Natural killer cell treated with Interleukin-12 subunit alpha and Interleukin-12 subunit beta and Interleukin-15 and Interleukin-18, amount 100 ng/mL, for 72 hours (primary cell): ENCODE results near the gene B4GALNT3. TPM values are rescaled to one million over a fixed set of nuclear protein-coding genes. Genes with fewer than 3 reads are reported as not detected.

Source experiments
- ATAC-seq, 2 donors: fragments of 150-1000 bp; cut with Tn5 transposase in 1 of 2; sonication (Bioruptor Pico), chemical (Tn5 transposase) in 1 of 2; 2 replicates each; pipeline ENCODE4 v1.10.0; 2021
- DNase-seq: peaks from one replicate; pipeline ENCODE4 v3.0.0; 2022; ENCODE audit warnings: low spot score
- H3K27ac Mint-ChIP-seq, 2 donors: 1 replicate in 1 of 2; 2 replicates in 1 of 2; pipeline ENCODE4 v1.8.0; 2022; ENCODE audit warnings: mixed read lengths in 2 of 2, mild to moderate bottlenecking in 1 of 2, moderate library complexity in 1 of 2
- H3K27me3 Mint-ChIP-seq, 2 donors: 1 replicate in 1 of 2; 2 replicates in 1 of 2; pipeline ENCODE4 v1.8.0; 2022; ENCODE audit warnings: mixed read lengths in 2 of 2
- H3K36me3 Mint-ChIP-seq: one replicate; pipeline ENCODE4 v1.8.0; 2022; ENCODE audit warnings: mixed read lengths
- H3K4me1 Mint-ChIP-seq, 2 donors: 1 replicate in 1 of 2; 2 replicates in 1 of 2; pipeline ENCODE4 v1.8.0; 2022; ENCODE audit warnings: low read depth in 2 of 2, mixed read lengths in 2 of 2, mild to moderate bottlenecking in 1 of 2
- H3K4me3 Mint-ChIP-seq: one replicate; pipeline ENCODE4 v1.8.0; 2022; ENCODE audit warnings: mixed read lengths
- H3K9me3 Mint-ChIP-seq: 2 replicates; pipeline ENCODE4 v1.8.0; 2022; ENCODE audit warnings: mixed read lengths
- total RNA-seq, 2 donors: library from RNA; stranded (reverse); gene quantifications; one replicate each; pipeline ENCODE4 v1.2.3, GENCODE V29; 2022

Gene B4GALNT3
- total RNA-seq, 2 donors from 2014 or later = 14.1 to 20.6 TPM

DNA sequence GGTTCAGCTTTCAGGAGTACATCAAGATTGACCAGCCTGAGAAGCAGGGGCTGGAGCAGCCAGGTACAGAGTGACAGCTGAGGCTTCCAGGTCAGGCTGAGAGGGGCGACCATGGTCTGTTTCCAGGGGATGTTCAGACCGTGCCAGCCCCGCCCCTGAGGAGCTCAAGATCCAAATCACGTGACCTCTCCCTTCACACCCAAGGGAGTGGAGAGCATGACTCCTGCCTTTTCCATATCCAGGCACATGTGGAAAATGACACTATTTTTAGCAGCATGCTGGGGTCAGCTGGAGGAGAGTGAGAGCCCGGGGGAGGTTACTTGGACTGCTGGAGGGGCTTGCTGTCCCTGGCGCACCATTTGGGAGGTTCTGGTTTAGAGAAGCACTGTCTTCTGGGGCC is 92.7 kb downstream of the B4GALNT3 start:
- Mint-ChIP-seq H3K4me1 (peaks cover 16% of the 10 kb centered on the region in 2 donors), H3K36me3 (no peaks in the 10 kb centered on the region), H3K9me3 (no peaks in the 10 kb centered on the region), H3K27ac (peak overlapping the region; percentile 27 to 40), H3K4me3 (no peak overlapping the region), H3K27me3 (no peaks in the 10 kb centered on the region)
- no peak for DNase-seq
- no peak for ATAC-seq

DNA sequence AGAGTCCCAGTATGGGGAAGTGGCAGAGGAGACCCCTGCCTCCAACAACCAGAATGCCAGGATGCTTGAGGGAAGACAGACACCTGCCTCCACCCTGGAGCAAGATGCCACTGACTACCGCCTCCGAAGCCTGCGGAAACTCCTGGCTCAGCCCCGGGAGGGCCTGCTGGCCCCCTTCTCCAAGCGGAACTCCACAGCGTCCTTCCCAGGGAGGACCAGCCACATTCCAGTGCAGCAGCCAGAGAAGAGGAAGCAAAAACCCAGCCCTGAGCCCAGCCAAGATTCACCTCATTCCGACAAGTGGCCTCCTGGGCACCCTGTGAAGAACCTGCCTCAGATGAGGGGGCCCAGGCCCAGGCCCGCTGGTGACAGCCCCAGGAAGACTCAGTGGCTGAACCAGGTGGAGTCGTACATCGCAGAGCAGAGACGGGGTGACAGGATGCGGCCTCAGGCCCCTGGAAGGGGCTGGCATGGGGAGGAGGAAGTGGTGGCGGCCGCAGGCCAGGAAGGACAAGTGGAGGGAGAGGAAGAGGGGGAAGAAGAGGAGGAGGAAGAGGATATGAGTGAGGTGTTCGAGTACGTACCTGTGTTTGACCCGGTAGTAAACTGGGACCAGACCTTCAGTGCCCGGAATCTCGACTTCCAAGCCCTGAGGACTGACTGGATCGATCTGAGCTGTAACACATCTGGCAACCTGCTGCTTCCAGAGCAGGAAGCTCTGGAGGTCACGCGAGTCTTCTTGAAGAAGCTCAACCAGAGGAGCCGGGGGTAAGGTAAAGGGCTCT is 93.7 kb downstream of the B4GALNT3 start:
- peak overlapping the region; percentile 73 for H3K4me3 Mint-ChIP-seq

DNA sequence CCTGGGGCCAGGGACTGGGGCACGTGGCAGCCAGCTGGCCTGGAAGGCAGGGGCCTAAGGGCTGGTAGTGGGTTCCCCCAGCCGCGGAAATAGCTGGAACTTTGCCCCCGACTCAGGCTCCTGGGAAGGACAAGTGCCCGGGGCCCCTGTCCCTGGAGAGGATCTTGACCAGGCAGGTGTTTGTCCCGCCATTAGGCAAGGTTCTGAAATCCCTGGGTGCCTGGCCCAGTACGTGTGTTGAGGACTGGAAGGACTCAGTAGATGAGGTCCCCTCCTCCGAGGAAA is 94.2 kb downstream of the B4GALNT3 start:
- peak overlapping the region; percentile 40 to 61 for H3K27ac Mint-ChIP-seq
- peaks cover 16% of the 10 kb centered on the region in 2 donors for H3K4me1 Mint-ChIP-seq
- ATAC-seq (no peak), DNase-seq (no peak)
- H3K27me3 Mint-ChIP-seq = no peaks in the 10 kb centered on the region
- no peaks in the 10 kb centered on the region for H3K36me3 Mint-ChIP-seq
- H3K9me3 Mint-ChIP-seq = no peaks in the 10 kb centered on the region
- H3K4me3 Mint-ChIP-seq = peak overlapping the region; percentile 73

More for the DNA sequence above, 93.7 kb downstream of the B4GALNT3 start:
- DNase-seq (no peak), ATAC-seq (peak; percentile 61 to 68)
- H3K27ac Mint-ChIP-seq = peak overlapping the region; percentile 40 to 61
- H3K9me3 Mint-ChIP-seq = no peaks in the 10 kb centered on the region
- H3K27me3 Mint-ChIP-seq = no peaks in the 10 kb centered on the region
- no peaks in the 10 kb centered on the region for H3K36me3 Mint-ChIP-seq
- H3K4me1 Mint-ChIP-seq = peaks cover 16% of the 10 kb centered on the region in 2 donors

DNA sequence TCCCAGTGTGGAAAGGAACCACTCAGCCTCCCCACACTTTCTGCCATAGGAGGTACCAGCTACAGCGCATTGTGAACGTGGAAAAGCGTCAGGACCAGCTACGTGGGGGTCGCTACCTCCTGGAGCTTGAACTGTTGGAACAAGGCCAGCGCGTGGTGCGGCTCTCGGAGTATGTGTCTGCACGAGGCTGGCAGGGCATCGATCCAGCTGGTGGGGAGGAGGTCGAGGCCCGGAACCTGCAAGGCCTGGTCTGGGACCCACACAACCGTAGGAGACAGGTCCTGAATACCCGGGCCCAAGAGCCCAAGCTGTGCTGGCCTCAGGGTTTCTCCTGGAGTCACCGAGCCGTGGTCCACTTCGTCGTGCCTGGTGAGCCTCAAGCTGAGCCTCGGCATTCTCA is 96.8 kb downstream of the B4GALNT3 start:
- no peaks in the 10 kb centered on the region for H3K9me3 Mint-ChIP-seq
- no peak overlapping the region for H3K27ac Mint-ChIP-seq
- H3K27me3 Mint-ChIP-seq = no peaks in the 10 kb centered on the region
- peaks cover 16 to 17% of the 10 kb centered on the region in 2 donors for H3K4me1 Mint-ChIP-seq
- no peaks in the 10 kb centered on the region for H3K36me3 Mint-ChIP-seq
- ATAC-seq = no peak
- H3K4me3 Mint-ChIP-seq = no peak overlapping the region
- DNase-seq = no peak

DNA sequence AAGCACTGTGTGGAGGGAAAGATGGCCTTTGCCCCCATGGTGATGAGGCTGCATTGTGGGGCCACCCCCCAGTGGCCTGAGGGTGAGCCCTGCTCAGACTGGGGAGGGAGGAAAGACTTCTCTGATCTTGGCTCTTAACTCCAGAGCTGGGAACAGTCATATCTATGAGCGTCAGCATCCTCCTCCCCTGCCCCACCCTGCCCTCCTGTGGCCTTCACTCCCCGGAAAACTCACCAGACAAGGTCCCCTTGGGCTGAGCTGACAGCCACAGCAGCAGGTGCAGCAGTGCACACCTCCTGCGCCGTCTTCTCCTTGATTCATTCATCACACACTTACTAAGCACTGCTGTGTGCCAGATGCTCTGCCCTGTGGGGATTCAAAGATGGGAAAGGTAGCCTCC is 98.8 kb downstream of the B4GALNT3 start:
- ATAC-seq (no peak), DNase-seq (no peak)
- H3K4me1 Mint-ChIP-seq = peaks cover 22 to 25% of the 10 kb centered on the region in 2 donors
- H3K27ac Mint-ChIP-seq = no peak overlapping the region
- no peaks in the 10 kb centered on the region for H3K9me3 Mint-ChIP-seq
- no peak overlapping the region for H3K4me3 Mint-ChIP-seq
- no peaks in the 10 kb centered on the region for H3K27me3 Mint-ChIP-seq
- no peaks in the 10 kb centered on the region for H3K36me3 Mint-ChIP-seq

DNA sequence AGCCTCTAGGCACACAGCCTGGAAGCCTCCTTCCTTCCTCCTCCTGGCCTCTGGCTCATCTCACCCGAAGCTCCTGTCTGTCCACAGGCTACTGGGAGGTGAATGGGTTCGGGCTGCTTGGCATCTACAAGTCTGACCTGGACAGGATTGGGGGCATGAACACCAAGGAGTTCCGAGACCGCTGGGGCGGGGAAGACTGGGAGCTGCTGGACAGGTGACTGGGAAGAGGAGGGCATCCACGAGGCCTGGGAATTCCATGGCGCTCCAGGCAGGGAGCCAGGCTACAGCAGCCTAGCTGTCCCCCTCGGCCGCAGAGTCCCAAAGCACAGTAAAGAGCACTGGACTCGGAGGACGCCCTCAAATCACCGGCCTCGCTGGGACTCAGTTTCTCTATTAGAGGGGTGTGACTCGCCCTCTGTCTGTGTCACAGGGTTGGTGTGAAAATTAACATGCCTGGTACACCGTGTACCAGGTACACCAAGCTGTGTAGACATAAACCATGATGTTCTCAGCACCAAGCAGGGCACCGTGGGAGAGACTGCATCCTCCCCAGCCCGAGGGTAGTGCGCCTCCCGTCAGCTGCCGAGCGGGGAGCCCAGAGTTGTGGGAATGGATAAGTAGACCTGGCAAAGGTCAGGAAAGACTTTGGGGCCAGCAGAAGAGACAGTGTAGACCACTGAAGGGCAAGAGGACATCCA is 99.6 kb downstream of the B4GALNT3 start:
- Mint-ChIP-seq H3K27ac (peak overlapping the region in 1 of 2 donors; percentile 13), H3K27me3 (no peaks in the 10 kb centered on the region), H3K36me3 (no peaks in the 10 kb centered on the region), H3K4me1 (peaks cover 24 to 31% of the 10 kb centered on the region in 2 donors), H3K9me3 (no peaks in the 10 kb centered on the region), H3K4me3 (no peak overlapping the region)
- no peak for DNase-seq
- no peak for ATAC-seq

DNA sequence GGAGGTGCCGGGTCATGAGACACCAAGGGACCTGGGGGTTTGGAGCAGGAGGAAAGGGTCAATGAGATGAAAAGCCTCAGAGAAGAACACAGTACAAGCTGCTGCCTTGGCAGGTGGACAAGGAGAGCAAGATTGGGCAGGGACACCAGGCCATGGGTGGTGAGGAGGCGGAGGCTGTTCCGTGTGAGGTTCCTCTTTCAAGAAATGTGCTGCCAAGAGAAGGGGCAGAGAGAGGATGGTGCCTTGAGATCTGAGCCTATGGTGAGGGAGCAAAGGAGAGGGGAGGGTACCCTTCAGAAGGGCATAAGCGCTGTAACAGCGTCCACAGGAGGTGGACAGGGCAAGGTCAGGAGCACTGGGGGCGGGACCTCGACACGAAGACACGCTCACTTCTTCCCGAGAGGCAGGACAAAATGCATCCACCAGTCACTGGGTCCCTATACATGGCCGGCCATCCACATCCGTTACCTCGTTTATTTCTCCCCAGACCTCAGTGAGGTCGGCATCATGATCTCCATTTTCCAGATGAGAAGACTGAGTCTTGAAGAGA is 100.2 kb downstream of the B4GALNT3 start:
- no peaks in the 10 kb centered on the region for H3K27me3 Mint-ChIP-seq
- H3K36me3 Mint-ChIP-seq = no peaks in the 10 kb centered on the region
- no peaks in the 10 kb centered on the region for H3K9me3 Mint-ChIP-seq
- peaks cover 27 to 34% of the 10 kb centered on the region in 2 donors for H3K4me1 Mint-ChIP-seq
- no peak overlapping the region for H3K4me3 Mint-ChIP-seq
- no peak for ATAC-seq
- DNase-seq = no peak
- peak overlapping the region in 1 of 2 donors; percentile 13 for H3K27ac Mint-ChIP-seq

DNA sequence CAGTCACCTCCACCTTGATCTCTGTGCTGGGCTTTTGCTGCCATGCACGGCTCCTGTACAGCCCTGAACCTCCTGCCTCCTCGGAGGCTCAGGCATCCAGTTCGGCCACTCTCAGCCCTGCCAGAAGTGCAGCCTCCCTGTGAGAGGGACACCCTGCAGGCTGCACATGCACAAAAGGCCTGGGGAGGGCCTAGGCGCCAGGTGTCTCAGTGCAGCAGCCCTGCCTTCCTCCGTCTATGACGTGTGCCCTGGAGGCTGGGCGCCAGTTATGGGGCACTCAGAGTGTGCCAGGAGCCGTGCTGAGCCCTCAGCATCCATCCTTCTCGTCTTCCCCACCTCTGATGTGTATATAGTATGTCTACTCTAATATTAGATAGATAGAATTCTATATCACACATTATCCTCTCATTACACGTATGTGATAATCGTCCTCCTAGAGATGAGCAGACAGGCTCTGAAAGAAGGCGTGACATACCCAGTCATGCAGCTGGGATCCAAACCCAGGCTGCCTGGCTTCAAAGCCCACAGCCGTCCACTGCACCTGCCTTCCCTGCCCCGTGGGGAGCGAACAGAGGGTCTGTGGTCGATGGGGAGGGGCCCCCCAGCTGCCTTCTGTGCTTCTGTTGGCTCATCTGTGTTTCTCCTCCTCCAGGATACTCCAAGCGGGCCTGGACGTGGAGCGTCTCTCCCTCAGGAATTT is 101.1 kb downstream of the B4GALNT3 start:
- peaks cover 35 to 38% of the 10 kb centered on the region in 2 donors for H3K4me1 Mint-ChIP-seq
- no peak overlapping the region for H3K27ac Mint-ChIP-seq
- no peaks in the 10 kb centered on the region for H3K27me3 Mint-ChIP-seq
- H3K9me3 Mint-ChIP-seq = no peaks in the 10 kb centered on the region
- no peak for ATAC-seq
- no peak overlapping the region for H3K4me3 Mint-ChIP-seq
- no peaks in the 10 kb centered on the region for H3K36me3 Mint-ChIP-seq
- DNase-seq = no peak

DNA sequence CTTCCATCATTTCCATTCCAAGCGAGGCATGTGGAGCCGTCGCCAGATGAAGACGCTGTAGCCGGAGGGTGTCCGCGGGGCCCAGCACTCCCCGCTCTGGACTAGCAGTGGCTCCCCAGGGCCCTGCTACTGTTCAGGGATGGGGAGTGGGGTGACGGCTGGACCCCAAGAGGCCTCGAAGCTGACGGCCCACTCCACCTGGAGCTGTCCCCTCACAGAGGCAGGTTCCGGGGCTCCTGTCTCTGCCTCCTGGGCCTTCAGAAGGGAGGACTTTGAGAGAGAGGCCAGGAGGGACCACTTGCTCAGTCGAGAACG is 101.6 kb downstream of the B4GALNT3 start:
- no peak for ATAC-seq
- no peaks in the 10 kb centered on the region for H3K27me3 Mint-ChIP-seq
- H3K4me1 Mint-ChIP-seq = peaks cover 41 to 43% of the 10 kb centered on the region in 2 donors
- peak overlapping the region in 1 of 2 donors; percentile 42 for H3K27ac Mint-ChIP-seq
- H3K9me3 Mint-ChIP-seq = no peaks in the 10 kb centered on the region
- H3K4me3 Mint-ChIP-seq = no peak overlapping the region
- no peak for DNase-seq
- H3K36me3 Mint-ChIP-seq = no peaks in the 10 kb centered on the region

DNA sequence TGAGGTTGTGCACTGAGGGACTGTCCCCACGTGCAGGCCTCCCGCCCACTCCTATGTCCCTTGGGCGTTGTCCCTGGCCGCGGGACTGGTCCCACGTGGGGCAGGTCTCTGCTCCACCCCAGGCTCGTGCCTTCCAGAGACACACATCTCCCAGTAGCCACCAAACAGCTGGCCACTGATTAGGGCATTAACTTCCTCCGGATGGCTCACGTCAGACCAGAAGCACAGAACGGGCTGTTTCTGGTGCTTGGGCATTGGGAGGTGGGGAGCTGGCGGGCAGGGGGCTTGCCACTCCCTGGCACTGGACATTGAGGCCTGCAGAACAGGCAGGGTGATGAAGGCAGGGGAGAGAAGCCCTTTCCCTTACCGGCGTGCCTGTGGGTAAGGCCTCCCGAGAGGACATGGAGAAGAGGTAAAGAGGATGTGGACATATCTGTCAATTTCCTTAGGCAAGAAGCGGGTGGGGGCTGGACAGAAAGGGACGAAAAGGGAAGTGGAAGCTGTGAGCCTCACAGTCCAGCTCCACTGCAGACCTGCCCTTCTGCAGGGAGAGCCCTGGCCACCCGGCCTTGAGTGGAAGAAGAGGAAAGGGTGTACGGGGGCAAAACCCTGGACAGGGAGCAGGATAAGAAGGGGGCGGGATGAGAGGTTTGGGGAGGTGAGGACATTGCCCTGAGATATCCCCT is 102.3 kb downstream of the B4GALNT3 start:
- Mint-ChIP-seq H3K27me3 (no peaks in the 10 kb centered on the region), H3K9me3 (no peaks in the 10 kb centered on the region), H3K36me3 (no peaks in the 10 kb centered on the region), H3K4me3 (peak overlapping the region; percentile 76), H3K27ac (peak overlapping the region; percentile 42 to 48), H3K4me1 (peaks cover 41 to 48% of the 10 kb centered on the region in 2 donors)
- ATAC-seq (no peak), DNase-seq (no peak)

DNA sequence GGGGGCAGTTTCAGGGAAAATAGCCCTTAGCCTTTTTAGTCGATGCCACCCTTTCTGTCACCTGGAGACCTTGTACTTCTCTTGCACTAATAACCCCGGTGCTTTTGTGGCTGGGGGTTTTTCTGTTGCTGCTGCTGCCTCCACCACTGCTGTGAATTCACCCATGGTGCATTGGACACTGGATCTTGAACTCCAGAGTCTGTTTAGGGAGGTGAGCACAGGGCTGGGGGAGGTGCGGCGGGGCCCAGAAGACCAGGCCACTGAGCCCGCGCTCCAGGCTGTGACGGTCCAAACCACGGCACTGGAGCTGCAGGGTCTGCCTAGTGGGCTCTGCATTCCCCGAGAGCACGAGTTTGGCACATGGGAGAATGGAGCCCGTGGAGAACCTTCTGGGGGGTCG is 102.9 kb downstream of the B4GALNT3 start:
- Mint-ChIP-seq H3K4me3 (peak overlapping the region; percentile 88), H3K36me3 (no peaks in the 10 kb centered on the region)
- DNase-seq = no peak

DNA sequence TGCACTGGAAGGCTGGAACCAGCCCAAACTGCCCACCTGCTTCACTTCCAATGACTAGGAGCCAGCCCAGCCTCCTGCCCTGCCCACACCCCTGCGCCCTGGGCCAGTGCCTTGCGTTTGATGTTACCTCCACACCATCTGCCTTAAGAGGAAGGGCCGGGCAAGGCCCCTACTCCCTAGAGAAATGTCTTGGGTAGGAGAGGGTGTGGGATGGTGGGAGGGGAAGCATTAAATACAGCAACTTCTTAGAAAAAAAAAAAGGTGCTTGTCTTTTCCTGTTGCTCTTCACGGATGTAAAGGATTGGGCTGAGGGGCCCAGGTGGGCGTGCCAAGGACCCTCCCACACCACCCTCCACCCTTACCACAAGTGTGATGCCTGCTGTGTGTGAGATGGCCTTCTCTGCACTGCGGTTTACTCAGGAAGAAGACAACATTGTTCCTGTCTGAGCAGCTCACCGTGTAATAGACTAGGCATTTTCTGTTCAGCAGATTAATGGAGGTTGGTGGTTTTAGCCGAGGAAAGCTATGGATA is 103.6 kb downstream of the B4GALNT3 start:
- ATAC-seq = peak; percentile 79 to 87
- no peak for DNase-seq
- Mint-ChIP-seq H3K4me3 (peak overlapping the region; percentile 88), H3K36me3 (no peaks in the 10 kb centered on the region), H3K27ac (peak overlapping the region; percentile 42 to 70), H3K4me1 (peaks cover 41 to 52% of the 10 kb centered on the region in 2 donors), H3K27me3 (no peaks in the 10 kb centered on the region), H3K9me3 (no peaks in the 10 kb centered on the region)

More for the DNA sequence above, 102.9 kb downstream of the B4GALNT3 start:
- Mint-ChIP-seq H3K27ac (peak overlapping the region; percentile 42 to 70), H3K4me1 (peaks cover 41 to 51% of the 10 kb centered on the region in 2 donors), H3K9me3 (no peaks in the 10 kb centered on the region), H3K27me3 (no peaks in the 10 kb centered on the region)
- no peak for ATAC-seq

DNA sequence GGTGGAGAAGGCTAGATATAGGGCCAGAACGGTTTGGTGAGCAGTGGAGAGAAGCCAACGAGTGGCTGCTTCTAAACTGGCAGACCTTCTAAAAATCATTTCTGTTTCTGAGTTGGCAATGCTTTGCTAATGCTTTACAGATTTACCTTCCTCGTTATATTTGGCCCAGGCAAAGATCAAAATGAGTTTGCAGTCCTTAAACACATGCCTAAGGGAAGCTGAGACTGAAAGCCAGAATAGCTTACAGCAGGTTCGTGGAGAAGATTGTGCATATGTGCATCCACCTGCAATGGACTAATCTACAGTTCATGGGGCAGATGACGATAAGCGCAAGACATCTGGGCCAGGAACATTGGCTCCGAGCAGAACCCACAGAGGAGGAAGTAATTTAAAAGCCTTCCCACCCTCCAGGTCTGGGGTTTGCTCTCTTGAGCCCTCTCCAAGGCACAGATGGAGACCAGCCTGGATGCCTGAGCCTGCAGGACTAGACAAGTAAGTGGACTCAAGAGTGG is 104.1 kb downstream of the B4GALNT3 start:
- ATAC-seq = no peak
- Mint-ChIP-seq H3K9me3 (no peaks in the 10 kb centered on the region), H3K27me3 (no peaks in the 10 kb centered on the region), H3K36me3 (no peaks in the 10 kb centered on the region), H3K4me3 (peak overlapping the region; percentile 88), H3K4me1 (peaks cover 41 to 54% of the 10 kb centered on the region in 2 donors), H3K27ac (peak overlapping the region; percentile 42 to 70)
- no peak for DNase-seq
